Astrocyte of the cerebellum (primary cell): Measurements from ENCODE around the gene ACOT9.

Source experiments
- DNase-seq: peaks from one replicate; pipeline ENCODE4 v3.0.0-alpha.2; 2011; ENCODE audit warnings: low read depth
- H3K4me3 ChIP-seq: 2 replicates; pipeline ENCODE4 v1.5.1; 2011; ENCODE audit warnings: mild to moderate bottlenecking, low read depth, low read length, moderate library complexity
- CTCF ChIP-seq: IDR thresholded peaks from 2 replicates; pipeline ENCODE4 v1.5.1; 2012; ENCODE audit warnings: low read length, low read depth, moderate library complexity, mild to moderate bottlenecking; ENCODE audit errors: missing control alignments
- in situ Hi-C: cut with HindIII; loops from 2 replicates; pipeline ENCODE4 v1.10.0; 2017; ENCODE audit warnings: low sequenced_read_pairs

Gene ACOT9

GRCh38 chrX:23732704-23733103 lies 10.4 kb downstream of the ACOT9 start:
- in situ Hi-C loops: no loop called here
- no peak for DNase-seq
- H3K4me3 ChIP-seq: no peak overlapping the region
- no peak for TF ChIP-seq CTCF

- TF ChIP-seq CTCF: no peak
- in situ Hi-C loops: no loop called here
- DNase-seq: no peak
- H3K4me3 ChIP-seq: no peak overlapping the region
Measured at GRCh38 chrX:23731951-23732350, 11.1 kb downstream of the ACOT9 start.

- no peak overlapping the region for H3K4me3 ChIP-seq
- in situ Hi-C loops: no loop called here
- no peak for DNase-seq
- TF ChIP-seq CTCF: no peak
Measured at GRCh38 chrX:23729214-23729613, 13.9 kb downstream of the ACOT9 start.

- in situ Hi-C loops: no loop called here
- TF ChIP-seq CTCF: no peak
- H3K4me3 ChIP-seq: no peak overlapping the region
- DNase-seq: no peak
Measured at GRCh38 chrX:23727206-23727605, 15.9 kb downstream of the ACOT9 start.

GRCh38 chrX:23726191-23726590 lies 16.9 kb downstream of the ACOT9 start:
- H3K4me3 ChIP-seq: no peak overlapping the region
- in situ Hi-C loops: no loop called here
- no peak for TF ChIP-seq CTCF
- no peak for DNase-seq

- no peak for DNase-seq
- TF ChIP-seq CTCF: no peak
- no peak overlapping the region for H3K4me3 ChIP-seq
- in situ Hi-C loops: no loop called here
Measured at GRCh38 chrX:23720117-23720677, 22.9 kb downstream of the ACOT9 start.

- no peak for TF ChIP-seq CTCF
- in situ Hi-C loops: no loop called here
- DNase-seq: no peak
- no peak overlapping the region for H3K4me3 ChIP-seq
Measured at GRCh38 chrX:23705235-23705634, 37.8 kb downstream of the ACOT9 start.
